ENCODE data around the gene TEDDM1.

The TEDDM1 gene

DNA sequence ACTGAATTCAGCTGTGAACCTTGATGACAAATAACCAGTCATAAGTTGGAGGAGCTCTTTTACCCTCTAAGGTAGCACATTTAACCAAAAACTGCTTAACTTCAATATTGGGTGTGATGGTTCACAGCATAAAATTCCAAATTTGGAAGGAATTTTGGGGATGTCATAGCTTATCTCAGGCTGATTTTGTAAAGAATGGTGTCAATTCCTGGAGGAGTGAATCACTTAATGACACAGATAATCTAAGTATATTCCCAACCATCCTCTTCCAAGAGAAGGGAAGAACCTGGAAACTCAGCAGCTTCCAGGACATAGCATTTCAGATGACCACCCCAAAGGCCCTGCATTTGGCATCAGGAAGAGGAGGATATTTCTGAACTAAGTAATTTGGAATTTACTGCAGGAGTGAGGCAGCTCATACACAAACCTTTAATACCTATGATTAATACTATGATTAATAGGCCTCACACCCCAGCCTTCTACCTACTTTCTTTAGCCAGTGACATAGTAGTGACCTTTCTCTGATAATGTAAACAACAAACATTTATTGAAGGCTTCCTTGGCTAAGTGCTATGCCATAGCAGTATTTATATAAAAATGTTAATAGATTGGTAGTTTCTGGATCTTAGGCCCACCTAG, 23.4 kb downstream of the TEDDM1 start:
- DNase-seq: no peak

DNA sequence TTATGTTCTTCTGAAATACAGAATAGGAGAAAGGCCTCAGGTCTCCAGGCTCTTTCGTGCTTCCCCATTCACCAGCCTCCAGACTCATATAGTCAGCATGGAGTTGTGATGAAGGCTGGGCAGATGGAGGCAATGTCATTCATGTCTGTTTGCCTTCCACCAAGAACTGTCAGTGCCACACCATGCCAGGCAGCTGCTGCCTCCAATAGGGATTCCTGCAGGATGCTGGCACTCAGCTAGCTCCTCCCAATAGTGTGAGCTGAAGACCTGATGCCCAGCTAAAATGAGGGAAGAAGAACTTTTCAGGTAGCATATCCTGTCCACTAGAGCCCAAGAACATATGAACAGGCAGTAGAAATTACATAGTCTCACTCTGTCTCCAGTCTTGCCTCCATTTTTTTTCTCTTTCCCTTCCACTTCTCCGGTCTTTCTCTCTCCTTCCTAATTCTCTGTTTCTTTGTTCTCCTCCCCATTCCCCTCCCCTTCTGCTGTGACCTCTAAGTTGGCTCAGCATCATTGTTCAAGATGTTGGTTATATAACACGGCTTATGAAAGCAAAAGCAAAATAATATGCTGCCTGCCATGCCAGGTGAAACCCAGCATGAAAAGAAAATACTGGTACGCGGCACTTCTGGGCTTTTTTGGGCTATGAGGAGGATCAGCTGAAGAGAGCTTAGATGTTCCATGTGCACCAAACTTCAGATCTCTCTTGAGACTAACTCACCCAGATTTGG, 26.2 kb downstream of the TEDDM1 start:
- no peak for DNase-seq

DNA sequence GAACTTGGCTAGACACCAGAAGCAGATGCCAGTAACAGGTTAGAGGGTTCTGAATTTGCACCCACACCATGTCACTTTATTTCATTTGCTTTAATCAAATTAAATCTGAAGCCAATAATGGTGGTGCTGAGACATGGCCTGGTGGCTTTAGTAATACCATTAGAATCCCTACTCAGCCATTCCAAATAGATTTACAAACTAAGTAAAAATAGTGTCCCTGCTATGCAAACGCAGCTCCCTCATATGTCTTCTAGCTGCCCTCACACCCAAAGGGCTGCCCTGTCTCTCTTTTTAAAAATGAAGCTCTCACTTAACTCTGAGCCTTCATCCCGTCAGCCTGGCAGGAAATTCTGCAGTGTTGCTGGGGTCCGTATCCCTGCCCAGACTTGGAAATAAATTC, 29.9 kb downstream of the TEDDM1 start:
- DNase-seq: no peak

DNA sequence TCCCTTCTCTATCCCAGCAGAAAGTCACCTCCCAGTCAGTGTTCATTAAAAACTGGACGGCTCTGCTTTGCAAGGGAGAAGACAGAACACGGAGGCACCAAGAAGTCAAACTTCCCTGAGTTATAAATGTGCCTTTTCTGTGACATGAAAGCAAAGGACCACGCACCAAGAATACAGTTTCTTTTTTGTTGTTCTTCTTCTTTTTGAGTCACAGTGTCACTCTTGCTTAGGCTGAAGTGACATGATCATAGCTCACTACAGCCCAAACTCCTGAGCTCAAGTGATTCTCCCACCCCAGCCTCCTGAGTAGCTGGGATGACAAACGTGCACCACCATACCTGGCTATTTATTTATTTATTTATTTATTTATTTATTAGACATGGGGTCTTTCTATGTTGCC, 31.6 kb downstream of the TEDDM1 start:
- no peak for DNase-seq

- no peak for DNase-seq
Measured at GRCh38 chr1:182368358-182368757, 32.1 kb downstream of the TEDDM1 start.

DNA sequence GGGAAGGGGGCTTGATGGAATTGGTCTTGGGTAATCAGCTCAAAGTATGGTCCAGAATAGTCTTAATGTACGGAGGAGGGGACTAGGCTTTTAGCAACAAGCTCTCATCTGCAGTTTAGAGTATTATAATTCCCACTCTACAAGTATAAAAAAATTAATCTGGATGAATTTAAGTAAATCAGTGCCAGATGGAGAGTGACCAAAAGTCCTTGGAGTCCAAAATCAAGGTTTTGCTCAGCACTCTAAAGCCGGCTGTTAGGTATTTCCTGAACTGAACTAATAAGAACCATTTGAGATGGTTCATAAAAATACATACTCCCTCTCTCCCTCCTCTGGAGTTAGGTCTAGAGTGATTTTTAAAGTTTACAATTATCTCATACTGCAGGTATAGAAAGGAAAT, 32.5 kb downstream of the TEDDM1 start:
- DNase-seq: no peak

DNA sequence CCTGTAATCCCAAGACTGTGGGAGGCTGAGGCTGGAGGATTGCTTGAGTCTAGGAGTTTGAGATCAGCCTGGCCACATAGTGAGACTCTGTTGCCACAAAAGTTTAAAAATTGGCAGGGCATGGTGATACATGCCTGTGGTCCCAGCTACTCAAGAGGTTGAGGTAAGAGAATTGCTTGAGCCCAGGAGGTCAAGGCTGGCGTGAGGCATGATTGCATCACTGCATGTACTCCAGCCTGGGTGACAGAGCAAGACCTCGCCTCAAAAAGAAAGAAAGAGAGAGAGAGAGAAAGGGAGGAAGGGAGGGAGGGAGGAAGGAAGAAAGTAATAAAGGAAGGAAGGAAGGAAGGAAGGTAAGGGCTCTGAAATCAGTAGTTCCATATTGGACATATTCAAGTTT, 33.9 kb downstream of the TEDDM1 start:
- no peak for DNase-seq

DNA sequence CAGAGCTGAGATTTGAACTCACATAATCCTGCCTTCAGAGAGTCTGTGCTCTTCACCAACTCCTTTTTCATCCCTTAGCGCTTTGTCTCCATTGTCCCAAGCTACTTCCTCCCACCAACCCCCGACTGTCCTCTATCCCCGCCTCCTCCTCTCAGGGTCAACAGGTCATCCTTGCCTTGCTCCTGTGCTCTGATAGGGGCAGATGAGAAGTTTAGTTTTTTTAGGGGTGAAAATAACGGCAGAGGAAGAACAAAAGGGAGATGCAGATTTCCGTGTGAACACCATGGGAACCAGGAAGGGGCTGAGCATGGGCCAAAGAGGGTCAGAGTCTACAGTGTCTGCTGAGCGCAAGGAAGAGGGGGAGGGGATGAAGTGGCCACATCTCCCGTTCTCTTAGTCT, 40.8 kb downstream of the TEDDM1 start:
- DNase-seq: no peak

- no peak for DNase-seq
Measured at GRCh38 chr1:182357913-182358312, 42.6 kb downstream of the TEDDM1 start.

- DNase-seq: no peak
Measured at GRCh38 chr1:182357171-182357570, 43.3 kb downstream of the TEDDM1 start.

DNA sequence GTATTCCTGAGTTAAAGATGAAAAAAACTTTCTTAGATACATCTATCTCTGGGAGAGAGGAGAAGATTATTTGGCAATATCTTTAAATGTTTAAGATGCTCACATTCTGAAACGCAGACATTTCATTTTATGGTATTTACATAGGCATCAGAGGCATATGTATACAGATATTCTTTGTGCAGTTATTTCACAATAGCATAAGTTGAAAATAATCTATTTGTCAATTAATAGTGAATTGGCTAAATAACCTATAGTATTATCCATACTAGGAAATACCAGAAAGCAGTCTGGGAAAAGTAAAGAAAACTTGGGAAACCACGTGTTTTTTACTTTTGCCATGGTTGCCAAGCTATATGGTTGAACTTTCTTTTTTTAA, 44.8 kb downstream of the TEDDM1 start:
- no peak for DNase-seq

- DNase-seq: no peak
Measured at GRCh38 chr1:182351790-182352364, 48.6 kb downstream of the TEDDM1 start.

DNA sequence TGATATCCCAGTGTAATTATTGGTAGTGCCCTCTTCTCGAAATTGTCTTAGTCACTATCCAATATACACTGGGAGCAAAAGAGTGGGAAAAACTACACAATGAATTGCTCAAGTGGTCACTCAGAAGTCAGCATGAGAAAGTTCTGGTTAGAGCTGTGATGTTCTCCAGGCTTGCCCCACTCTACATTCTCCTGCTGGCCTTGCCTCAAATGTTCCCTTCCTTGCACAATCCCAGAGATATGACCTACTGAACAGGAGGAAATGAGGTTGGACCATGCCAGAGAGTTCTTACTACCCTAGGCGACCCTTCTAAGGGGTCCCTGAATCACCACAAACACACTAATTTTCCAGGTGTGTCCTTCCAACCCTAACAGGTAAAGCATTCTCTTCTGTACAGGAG, 49.6 kb downstream of the TEDDM1 start:
- DNase-seq: no peak

DNA sequence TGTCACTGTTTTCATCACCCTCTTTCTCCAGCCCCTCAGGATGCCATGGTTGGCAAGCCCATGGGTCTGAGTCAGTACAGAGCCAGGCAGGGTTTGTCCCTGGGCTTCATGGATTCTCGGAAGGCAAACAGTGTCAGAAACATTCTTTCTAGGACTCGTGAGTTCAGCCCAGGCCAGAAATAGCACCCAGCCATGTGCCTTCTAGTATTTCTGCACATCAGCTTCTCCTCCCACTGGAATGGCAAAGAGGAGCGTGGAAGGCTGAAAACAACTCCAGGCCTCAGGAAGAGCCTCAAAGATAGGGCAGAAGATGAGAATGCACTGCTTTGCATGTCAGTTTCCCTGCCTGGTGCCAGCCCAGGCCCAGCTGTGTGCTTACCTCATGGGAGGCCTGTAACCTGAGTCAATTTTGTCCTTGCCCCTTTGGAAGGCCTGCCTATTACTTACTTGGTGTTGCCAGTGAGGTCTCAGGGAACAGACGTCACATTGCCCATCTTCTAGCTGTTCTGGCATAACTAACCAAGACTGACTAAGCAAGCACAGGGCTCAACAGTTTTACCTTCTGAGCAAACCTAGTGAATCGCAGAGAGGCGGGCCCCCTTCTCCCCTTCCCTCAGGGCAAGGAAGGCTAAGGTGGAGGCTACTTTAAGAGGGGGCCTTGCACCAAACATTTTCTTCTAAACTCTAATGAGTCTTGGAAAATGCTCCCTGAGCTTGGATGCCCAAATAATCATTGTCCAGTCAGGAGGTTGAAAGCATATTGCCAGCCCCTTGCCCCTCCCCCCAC, 51.3 kb downstream of the TEDDM1 start:
- no peak for DNase-seq

Measured in activated T-cell treated with anti-CD3 and anti-CD28 coated beads, Interleukin-2, amount 50 U/mL, for 1 hour (primary cell).